ENCODE data around the gene TUBG2. TPM values are rescaled to one million over a fixed set of nuclear protein-coding genes. Genes with fewer than 3 reads are reported as not detected.

The TUBG2 gene
- total and polyA plus RNA-seq, 2 donors (not counting 1 experiment from before 2014, with no cell fraction given), result 16.7 to 19.0 TPM

GRCh38 chr17:42680331-42680808 is 21.3 kb downstream of the TUBG2 start:
- H3K9me3 ChIP-seq (ENCODE audit: control extremely low read depth in 1 of 3, control insufficient read depth in 2 of 3, insufficient read depth in 1 of 3, low read length in 2 of 3), result peaks cover 0 to 23% (median 0%) of the 10 kb centered on the region in 3 donors
- H3K27ac ChIP-seq (ENCODE audit: low read length in 2 of 2), result no peak overlapping the region
- H3K79me2 ChIP-seq (ENCODE audit: control insufficient read depth, insufficient read depth, low read length), result no peaks in the 10 kb centered on the region
- CTCF ChIA-PET, result interaction anchor here (1.0 to 4.9 kb wide), 8 partner anchors 9 to 144 kb away, joined by 3 to 72 read pairs (median 5); partner anchors contain the start of genes BECN1, PSMC3IP, RETREG3 and TUBG1
- H3K4me2 ChIP-seq (replicated peaks; ENCODE audit: low read depth, low read length, poor library complexity, severe bottlenecking), result peak overlapping the region; percentile 99
- H3K4me3 Mint-ChIP-seq, result peak overlapping the region; percentile 92
- H3K4me3 ChIP-seq (ENCODE audit: control extremely low read depth in 1 of 5, extremely low read depth in 1 of 5, insufficient read depth in 1 of 5, low read depth in 2 of 5, low read length in 4 of 5), result peak overlapping the region in 2 of 5 experiments; percentile 25 to 51
- H4K20me1 ChIP-seq (ENCODE audit: control insufficient read depth, insufficient read depth, low read length, poor library complexity, severe bottlenecking), result peaks cover 21% of the 10 kb centered on the region
- intact Hi-C loops (cut with micrococcal nuclease), result no loop called here
- peaks cover 0 to 42% (median 17%) of the 10 kb centered on the region in 4 experiments for H3K27me3 ChIP-seq (replicated peaks in 1 of 4; ENCODE audit: control extremely low read depth in 1 of 4, control insufficient read depth in 3 of 4, insufficient read depth in 4 of 4, low read length in 3 of 4)
- peaks cover 63% of the 10 kb centered on the region for H3K4me1 Mint-ChIP-seq
- peaks cover 67 to 75% of the 10 kb centered on the region in 2 donors for H3K4me1 ChIP-seq (ENCODE audit: control insufficient read depth in 2 of 2, insufficient read depth in 2 of 2, low read length in 2 of 2)
- WGBS (ENCODE audit: insufficient coverage), result 79% methylated on average over 19 of the region's 20 CpGs
- no peak for TF ChIP-seq EZH2 (IDR thresholded peaks at IDR 0.05; ENCODE audit: borderline replicate concordance, insufficient read depth, low read depth, low read length, poor library complexity, severe bottlenecking)
- TF ChIP-seq, protein P1, sequence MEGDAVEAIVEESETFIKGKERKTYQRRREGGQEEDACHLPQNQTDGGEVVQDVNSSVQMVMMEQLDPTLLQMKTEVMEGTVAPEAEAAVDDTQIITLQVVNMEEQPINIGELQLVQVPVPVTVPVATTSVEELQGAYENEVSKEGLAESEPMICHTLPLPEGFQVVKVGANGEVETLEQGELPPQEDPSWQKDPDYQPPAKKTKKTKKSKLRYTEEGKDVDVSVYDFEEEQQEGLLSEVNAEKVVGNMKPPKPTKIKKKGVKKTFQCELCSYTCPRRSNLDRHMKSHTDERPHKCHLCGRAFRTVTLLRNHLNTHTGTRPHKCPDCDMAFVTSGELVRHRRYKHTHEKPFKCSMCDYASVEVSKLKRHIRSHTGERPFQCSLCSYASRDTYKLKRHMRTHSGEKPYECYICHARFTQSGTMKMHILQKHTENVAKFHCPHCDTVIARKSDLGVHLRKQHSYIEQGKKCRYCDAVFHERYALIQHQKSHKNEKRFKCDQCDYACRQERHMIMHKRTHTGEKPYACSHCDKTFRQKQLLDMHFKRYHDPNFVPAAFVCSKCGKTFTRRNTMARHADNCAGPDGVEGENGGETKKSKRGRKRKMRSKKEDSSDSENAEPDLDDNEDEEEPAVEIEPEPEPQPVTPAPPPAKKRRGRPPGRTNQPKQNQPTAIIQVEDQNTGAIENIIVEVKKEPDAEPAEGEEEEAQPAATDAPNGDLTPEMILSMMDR (IDR thresholded peaks at IDR 0.05), result no peak
- peak overlapping the region; percentile 93 for H3K27ac Mint-ChIP-seq
- POLR2A ChIA-PET, result interaction anchor here (0.8 to 4.5 kb wide), 4 partner anchors 10 to 102 kb away, joined by 3 to 19 read pairs (median 14); partner anchors contain the start of genes PSMC3IP, RETREG3 and TUBG1
- peaks cover 3% of the 10 kb centered on the region for H3K27me3 Mint-ChIP-seq
- DNase-seq (no peak), ATAC-seq (ENCODE audit: low read depth) (no peak)
- H3K9me3 Mint-ChIP-seq (ENCODE audit: insufficient read depth), result no peaks in the 10 kb centered on the region
- H2AFZ ChIP-seq (ENCODE audit: insufficient read depth, low read depth, low read length, poor library complexity, severe bottlenecking), result peak overlapping the region; percentile 82
- no peaks in the 10 kb centered on the region for H3K36me3 ChIP-seq (replicated peaks in 1 of 2; ENCODE audit: control extremely low read depth in 1 of 2, control insufficient read depth in 1 of 2, extremely low read depth in 1 of 2, insufficient read depth in 2 of 2, low read length in 1 of 2)
- H3K9ac ChIP-seq (ENCODE audit: low read length), result peak overlapping the region; percentile 51
